ENCODE measurements around the gene HEXA. TPM values are rescaled to one million over a fixed set of nuclear protein-coding genes. Genes with fewer than 3 reads are reported as not detected.

HEXA gene
- total RNA-seq, 1 donor from 2014 or later, result 111 TPM

- DNase-seq (ENCODE audit: low spot score in 2 of 2), result no peak
- intact Hi-C loops (cut with DNase I), result no loop called here
- H3K4me1 ChIP-seq, result no peaks in the 10 kb centered on the region
- H3K36me3 ChIP-seq, result no peaks in the 10 kb centered on the region
- H3K9me3 ChIP-seq, result peaks cover 0 to 8% of the 10 kb centered on the region in 2 donors
- H3K4me3 ChIP-seq, result no peak overlapping the region
- no peaks in the 10 kb centered on the region for H3K27me3 ChIP-seq
- no peak overlapping the region for H3K27ac ChIP-seq
- TF ChIP-seq, protein P1, sequence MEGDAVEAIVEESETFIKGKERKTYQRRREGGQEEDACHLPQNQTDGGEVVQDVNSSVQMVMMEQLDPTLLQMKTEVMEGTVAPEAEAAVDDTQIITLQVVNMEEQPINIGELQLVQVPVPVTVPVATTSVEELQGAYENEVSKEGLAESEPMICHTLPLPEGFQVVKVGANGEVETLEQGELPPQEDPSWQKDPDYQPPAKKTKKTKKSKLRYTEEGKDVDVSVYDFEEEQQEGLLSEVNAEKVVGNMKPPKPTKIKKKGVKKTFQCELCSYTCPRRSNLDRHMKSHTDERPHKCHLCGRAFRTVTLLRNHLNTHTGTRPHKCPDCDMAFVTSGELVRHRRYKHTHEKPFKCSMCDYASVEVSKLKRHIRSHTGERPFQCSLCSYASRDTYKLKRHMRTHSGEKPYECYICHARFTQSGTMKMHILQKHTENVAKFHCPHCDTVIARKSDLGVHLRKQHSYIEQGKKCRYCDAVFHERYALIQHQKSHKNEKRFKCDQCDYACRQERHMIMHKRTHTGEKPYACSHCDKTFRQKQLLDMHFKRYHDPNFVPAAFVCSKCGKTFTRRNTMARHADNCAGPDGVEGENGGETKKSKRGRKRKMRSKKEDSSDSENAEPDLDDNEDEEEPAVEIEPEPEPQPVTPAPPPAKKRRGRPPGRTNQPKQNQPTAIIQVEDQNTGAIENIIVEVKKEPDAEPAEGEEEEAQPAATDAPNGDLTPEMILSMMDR (IDR thresholded peaks at IDR 0.05), result no peak
Measured at GRCh38 chr15:72411544-72411943, 35.7 kb upstream of the HEXA start.

DNA sequence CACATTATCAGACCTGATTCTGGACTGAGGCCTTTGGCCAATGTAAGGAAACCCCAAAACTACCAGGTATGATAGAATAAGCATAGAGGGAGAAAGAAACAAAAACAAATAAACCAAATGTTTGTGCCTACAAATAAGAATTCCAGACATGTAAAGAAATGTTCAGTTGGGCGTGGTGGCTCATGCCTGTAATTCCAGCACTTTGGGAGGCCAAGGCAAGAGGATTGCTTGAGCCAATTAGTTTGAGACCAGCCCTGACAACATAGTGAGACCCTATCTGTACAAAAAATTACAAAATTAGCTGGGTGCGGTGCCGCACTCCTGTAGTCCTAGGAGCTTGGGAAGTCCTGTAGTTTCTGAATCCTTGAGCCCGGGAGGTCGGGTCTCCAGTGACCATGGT, 35.3 kb upstream of the HEXA start:
- Histone ChIP-seq H3K9me3 (peaks cover 0 to 8% of the 10 kb centered on the region in 2 donors), H3K36me3 (no peaks in the 10 kb centered on the region), H3K27me3 (no peaks in the 10 kb centered on the region), H3K27ac (no peak overlapping the region), H3K4me3 (no peak overlapping the region), H3K4me1 (no peaks in the 10 kb centered on the region)
- TF ChIP-seq, protein P1 (IDR thresholded peaks at IDR 0.05), result no peak
- no peak for DNase-seq (ENCODE audit: low spot score in 2 of 2)
- intact Hi-C loops (cut with DNase I), result no loop called here

DNA sequence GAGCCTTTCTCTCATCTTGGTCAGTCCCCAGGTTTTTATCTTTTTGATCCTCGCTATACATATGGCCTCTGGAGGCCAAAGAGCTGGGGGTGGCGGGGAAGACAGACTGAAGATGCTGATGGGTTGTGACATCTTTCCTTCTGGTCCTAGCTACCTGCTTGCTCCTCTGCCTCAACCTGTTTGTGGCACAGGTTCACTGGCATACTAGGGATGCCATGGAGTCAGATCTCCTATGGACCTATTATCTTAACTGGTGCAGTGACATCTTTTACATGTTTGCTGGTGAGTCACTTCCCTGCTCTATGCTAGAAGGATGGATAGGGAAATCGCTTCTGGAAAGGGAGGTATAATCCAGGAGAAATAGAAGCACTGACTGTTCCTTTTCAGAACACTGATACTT, 31.1 kb upstream of the HEXA start:
- Histone ChIP-seq H3K27ac (no peak overlapping the region), H3K4me3 (no peak overlapping the region), H3K27me3 (no peaks in the 10 kb centered on the region), H3K4me1 (no peaks in the 10 kb centered on the region), H3K36me3 (no peaks in the 10 kb centered on the region), H3K9me3 (peaks cover 0 to 8% of the 10 kb centered on the region in 2 donors)
- intact Hi-C loops (cut with DNase I), result no loop called here
- TF ChIP-seq, protein P1 (IDR thresholded peaks at IDR 0.05), result no peak
- DNase-seq (ENCODE audit: low spot score in 2 of 2), result no peak

DNA sequence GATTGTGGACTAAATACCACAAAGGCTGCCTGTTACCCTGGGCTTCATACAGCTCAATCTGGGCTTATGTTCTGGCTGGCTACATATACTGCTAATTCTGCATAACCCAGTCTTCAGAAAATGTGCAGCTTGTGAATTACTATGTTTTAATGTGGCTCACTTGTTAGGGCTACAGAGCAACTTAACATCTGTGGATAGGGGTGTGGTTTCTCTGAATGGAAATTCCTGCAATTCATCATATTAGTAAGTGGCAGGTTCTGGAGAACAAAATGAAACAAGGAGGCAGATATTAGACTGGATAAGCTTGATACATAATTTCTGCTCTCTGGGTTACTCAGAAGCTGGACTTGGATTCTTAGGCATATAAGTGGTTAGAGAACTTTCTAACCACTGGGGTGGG, 29.0 kb upstream of the HEXA start:
- TF ChIP-seq, protein P1 (IDR thresholded peaks at IDR 0.05), result no peak

GRCh38 chr15:72404356-72404755, 28.5 kb upstream of the HEXA start:
- Histone ChIP-seq H3K4me3 (no peak overlapping the region), H3K27me3 (no peaks in the 10 kb centered on the region), H3K27ac (no peak overlapping the region), H3K36me3 (no peaks in the 10 kb centered on the region), H3K4me1 (no peaks in the 10 kb centered on the region), H3K9me3 (no peaks in the 10 kb centered on the region)
- DNase-seq (ENCODE audit: low spot score in 2 of 2), result no peak
- TF ChIP-seq, protein P1 (IDR thresholded peaks at IDR 0.05), result no peak
- intact Hi-C loops (cut with DNase I), result no loop called here

More for the DNA sequence above, 29.0 kb upstream of the HEXA start:
- no peak for DNase-seq (ENCODE audit: low spot score in 2 of 2)
- H3K27ac ChIP-seq, result no peak overlapping the region
- H3K4me3 ChIP-seq, result no peak overlapping the region
- H3K4me1 ChIP-seq, result no peaks in the 10 kb centered on the region
- intact Hi-C loops (cut with DNase I), result no loop called here
- no peaks in the 10 kb centered on the region for H3K9me3 ChIP-seq
- no peaks in the 10 kb centered on the region for H3K36me3 ChIP-seq
- H3K27me3 ChIP-seq, result no peaks in the 10 kb centered on the region

DNA sequence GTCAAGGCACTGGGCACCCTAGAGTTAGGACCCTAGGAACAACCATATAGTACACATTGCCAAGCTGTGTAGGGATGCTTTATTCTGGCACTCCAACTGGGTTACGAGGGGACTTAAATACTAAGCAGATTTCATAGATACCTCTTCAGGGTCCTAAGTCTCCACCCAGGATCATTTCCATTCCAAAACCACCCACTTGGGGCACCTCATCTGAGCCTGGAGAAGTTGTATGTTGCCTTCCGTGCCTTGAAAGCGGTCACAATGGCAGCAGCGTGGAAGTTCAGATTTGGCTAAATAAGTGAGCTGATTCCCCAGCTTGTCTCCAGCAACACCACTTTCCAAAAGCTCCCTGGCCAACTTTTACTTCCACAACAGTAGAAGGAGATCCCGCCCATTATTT, 26.9 kb upstream of the HEXA start:
- no peak for DNase-seq (ENCODE audit: low spot score in 2 of 2)
- H3K4me1 ChIP-seq, result no peaks in the 10 kb centered on the region
- TF ChIP-seq, protein P1 (IDR thresholded peaks at IDR 0.05), result no peak
- H3K9me3 ChIP-seq, result no peaks in the 10 kb centered on the region
- H3K36me3 ChIP-seq, result no peaks in the 10 kb centered on the region
- intact Hi-C loops (cut with DNase I), result no loop called here
- H3K27me3 ChIP-seq, result no peaks in the 10 kb centered on the region
- H3K27ac ChIP-seq, result no peak overlapping the region
- H3K4me3 ChIP-seq, result no peak overlapping the region
